MG63 (cell line): ENCODE measurements around the gene PCDHGA4. TPM values are rescaled to one million over a fixed set of nuclear protein-coding genes. Genes with fewer than 3 reads are reported as not detected.
"Not testable (repeated sequence)": the region's sequence is repeated elsewhere in the genome, so short reads cannot be mapped to it uniquely, and the experiment has no call there.

Experiments used
- DNase-seq: peaks from one replicate; pipeline ENCODE4 v3.0.0-alpha.2; 2020
- H3K27me3 ChIP-seq: fragments of 250-450 bp; sonication (Bioruptor Pico); 2 replicates; pipeline ENCODE4 v1.5.1; 2020; ENCODE audit warnings: mild to moderate bottlenecking, moderate library complexity
- H3K36me3 ChIP-seq: fragments of 250-450 bp; sonication (Bioruptor Pico); 2 replicates; pipeline ENCODE4 v1.5.1; 2020; ENCODE audit warnings: mild to moderate bottlenecking, moderate library complexity
- H3K4me3 ChIP-seq: fragments of 250-450 bp; sonication (Bioruptor Pico); 2 replicates; pipeline ENCODE4 v1.5.1; 2020; ENCODE audit warnings: mild to moderate bottlenecking, moderate library complexity
- H3K9me3 ChIP-seq: fragments of 250-450 bp; sonication (Bioruptor Pico); 2 replicates; pipeline ENCODE4 v1.5.1; 2020; ENCODE audit warnings: mild to moderate bottlenecking, moderate library complexity
- total RNA-seq: library from RNA; depleted of rRNA; stranded (reverse); fragments of >200 nt; shearing (Covaris generic); gene quantifications from 2 replicates; pipeline ENCODE4 v1.2.3, GENCODE V29; 2014; ENCODE audit warnings: low replicate concordance

The PCDHGA4 gene
- total RNA-seq, 1 experiment from 2014 or later, result 0.23 TPM

- no peak for DNase-seq
- no peak within 1 kb of the TSS for H3K4me3 ChIP-seq
- H3K9me3 ChIP-seq, result peaks cover 58% of the 10 kb centered on the region
- H3K27me3 ChIP-seq, result no peaks in the 10 kb centered on the region
- no peaks in the 10 kb centered on the region; the same call in none of the 2 replicates for H3K36me3 ChIP-seq
These were observed 15.4 kb downstream of the PCDHGA4 start, which contains the start of gene PCDHGB3 for GRCh38 chr5:141369994-141370848. TSS of gene PCDHGB3 (plus strand) at chr5:141370242. CDS start at chr5:141370395, 153 bp downstream.

GRCh38 chr5:141371572-141372475 is 17.0 kb downstream of the PCDHGA4 start:
- Histone ChIP-seq H3K36me3 (no peaks in the 10 kb centered on the region; the same call in 1 of the 2 replicates), H3K27me3 (no peaks in the 10 kb centered on the region), H3K4me3 (no peak overlapping the region), H3K9me3 (peaks cover 47% of the 10 kb centered on the region)
- DNase-seq, result no peak

- no peak within 1 kb of the TSS for H3K4me3 ChIP-seq
- H3K27me3 ChIP-seq, result no peaks in the 10 kb centered on the region
- H3K36me3 ChIP-seq, result no peaks in the 10 kb centered on the region; the same call in 1 of the 2 replicates
- H3K9me3 ChIP-seq, result peaks cover 46% of the 10 kb centered on the region
- DNase-seq, result no peak
These were observed 19.0 kb downstream of the PCDHGA4 start, which contains the start of gene PCDHGA6 for GRCh38 chr5:141373673-141374317. TSS of gene PCDHGA6 (plus strand) at chr5:141373891. CDS start at chr5:141374084, 193 bp downstream.

- Histone ChIP-seq H3K27me3 (no peaks in the 10 kb centered on the region), H3K4me3 (no peak overlapping the region), H3K9me3 (peaks cover 42% of the 10 kb centered on the region), H3K36me3 (no peaks in the 10 kb centered on the region; the same call in 1 of the 2 replicates)
- no peak for DNase-seq
These were observed 19.8 kb downstream of the PCDHGA4 start for GRCh38 chr5:141374627-141375026.

- peaks cover 41% of the 10 kb centered on the region for H3K9me3 ChIP-seq
- not testable (repeated sequence) for DNase-seq, H3K27me3 ChIP-seq, H3K4me3 ChIP-seq, H3K36me3 ChIP-seq
These were observed 20.8 kb downstream of the PCDHGA4 start for GRCh38 chr5:141375444-141376155.

GRCh38 chr5:141382469-141383294 is 27.9 kb downstream of the PCDHGA4 start, which contains the start of gene PCDHGA7:
TSS of gene PCDHGA7 (plus strand) at chr5:141382742. CDS start at chr5:141382900, 158 bp downstream.
- Histone ChIP-seq H3K27me3 (no peaks in the 10 kb centered on the region), H3K4me3 (no peak within 1 kb of the TSS), H3K36me3 (no peaks in the 10 kb centered on the region), H3K9me3 (peaks cover 9% of the 10 kb centered on the region)
- DNase-seq, result no peak

GRCh38 chr5:141383345-141383744 is 28.5 kb downstream of the PCDHGA4 start:
- Histone ChIP-seq H3K9me3 (peaks cover 9% of the 10 kb centered on the region), H3K27me3 (no peaks in the 10 kb centered on the region), H3K36me3 (no peaks in the 10 kb centered on the region), H3K4me3 (no peak overlapping the region)
- DNase-seq, result no peak

GRCh38 chr5:141384471-141385267 is 29.8 kb downstream of the PCDHGA4 start:
- no peak for DNase-seq
- H3K9me3 ChIP-seq, result peaks cover 11% of the 10 kb centered on the region
- no peaks in the 10 kb centered on the region for H3K36me3 ChIP-seq

GRCh38 chr5:141387557-141388311 is 32.9 kb downstream of the PCDHGA4 start, which contains the start of gene PCDHGB4:
TSS of gene PCDHGB4 (plus strand) at chr5:141387698. CDS start at chr5:141387885, 187 bp downstream.
- H3K27me3 ChIP-seq, H3K4me3 ChIP-seq, DNase-seq, H3K36me3 ChIP-seq: not testable (repeated sequence)
- H3K9me3 ChIP-seq, result peaks cover 11% of the 10 kb centered on the region

More at GRCh38 chr5:141384471-141385267, 29.8 kb downstream of the PCDHGA4 start:
- H3K27me3 ChIP-seq, result no peaks in the 10 kb centered on the region
- H3K4me3 ChIP-seq, result no peak overlapping the region

GRCh38 chr5:141388661-141389060 is 33.8 kb downstream of the PCDHGA4 start:
- H3K27me3 ChIP-seq, result no peaks in the 10 kb centered on the region
- no peak for DNase-seq
- no peaks in the 10 kb centered on the region for H3K36me3 ChIP-seq
- peaks cover 11% of the 10 kb centered on the region for H3K9me3 ChIP-seq
- no peak overlapping the region for H3K4me3 ChIP-seq

- Histone ChIP-seq H3K27me3 (no peaks in the 10 kb centered on the region), H3K4me3 (no peak overlapping the region), H3K9me3 (peaks cover 11% of the 10 kb centered on the region), H3K36me3 (no peaks in the 10 kb centered on the region)
- no peak for DNase-seq
These were observed 34.6 kb downstream of the PCDHGA4 start for GRCh38 chr5:141389153-141390042.

GRCh38 chr5:141392429-141393198 is 37.8 kb downstream of the PCDHGA4 start, which contains the start of gene PCDHGA8:
TSS of gene PCDHGA8 (plus strand) at chr5:141392633. CDS start at chr5:141392814, 181 bp downstream.
- H3K4me3 ChIP-seq, result no peak within 1 kb of the TSS
- H3K9me3 ChIP-seq, result peaks cover 9% of the 10 kb centered on the region
- H3K27me3 ChIP-seq, result no peaks in the 10 kb centered on the region
- H3K36me3 ChIP-seq, result no peaks in the 10 kb centered on the region
- no peak for DNase-seq
